GM19468 (cell line): ENCODE results near the gene MUSTN1.

Experiments
- ATAC-seq: cut with Tn5 transposase; IDR thresholded peaks from one replicate; pipeline ENCODE4 v1.9.1; 2021; ENCODE audit warnings: mild to moderate bottlenecking, moderate library complexity, moderate number of reproducible peaks; ENCODE audit not compliant: unreplicated experiment; ENCODE audit errors: extremely low read depth

The MUSTN1 gene

DNA sequence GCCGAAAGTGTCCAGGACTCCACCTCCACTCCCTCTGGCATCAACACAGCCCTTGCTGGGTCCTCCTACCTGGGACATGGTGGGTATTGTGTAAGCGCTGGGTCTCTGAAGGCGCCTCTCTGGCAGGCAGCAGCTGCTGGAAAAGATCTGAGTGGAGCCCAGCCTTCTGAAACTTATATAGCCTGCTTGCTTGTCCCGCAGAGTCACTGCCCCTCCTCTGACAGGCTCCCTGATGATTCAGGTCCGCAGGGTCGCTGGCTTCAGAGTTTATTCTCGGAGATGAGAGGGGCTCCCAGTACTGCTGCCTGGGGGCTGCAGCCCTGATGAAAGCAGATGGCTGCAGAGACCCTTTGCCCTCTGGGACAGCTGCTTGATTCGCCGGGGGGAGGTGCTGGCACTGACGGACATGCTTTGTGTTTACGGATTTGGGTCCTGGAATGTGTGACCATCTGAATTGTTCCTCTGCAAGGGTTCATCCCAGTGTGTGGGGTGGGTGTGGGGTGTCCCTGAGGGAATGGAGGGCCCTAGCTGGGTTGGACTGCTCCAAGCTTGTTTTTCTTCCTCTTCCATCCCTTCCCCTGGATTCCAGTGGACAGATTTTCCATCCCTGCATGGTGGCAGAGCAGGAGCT is at the start of gene MUSTN1:
Gene MUSTN1, minus strand, starts transcription at position 149 of the 631 bp plus-strand sequence. Its CDS starts 71 bp downstream, at position 78.
- no peak for ATAC-seq

DNA sequence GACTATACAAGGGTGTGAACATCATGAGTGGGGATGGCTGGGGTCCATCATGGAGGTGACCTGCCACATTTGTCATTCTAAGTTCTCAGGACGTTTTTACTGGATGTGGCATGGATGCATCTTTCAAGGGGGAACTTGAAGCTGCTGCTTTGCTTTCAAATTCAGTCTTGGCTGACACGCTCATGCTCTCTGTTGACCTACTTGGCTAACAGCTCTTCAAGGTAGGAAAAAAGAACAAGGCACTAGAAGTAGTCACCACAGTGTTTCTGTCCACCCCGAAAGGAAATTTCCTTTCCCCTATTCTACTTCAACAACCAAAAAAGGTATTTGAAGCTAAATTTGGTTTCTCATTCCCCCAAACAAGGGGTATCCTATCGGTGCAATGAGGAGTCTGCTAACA is 47.6 kb upstream of the MUSTN1 start:
- no peak for ATAC-seq

DNA sequence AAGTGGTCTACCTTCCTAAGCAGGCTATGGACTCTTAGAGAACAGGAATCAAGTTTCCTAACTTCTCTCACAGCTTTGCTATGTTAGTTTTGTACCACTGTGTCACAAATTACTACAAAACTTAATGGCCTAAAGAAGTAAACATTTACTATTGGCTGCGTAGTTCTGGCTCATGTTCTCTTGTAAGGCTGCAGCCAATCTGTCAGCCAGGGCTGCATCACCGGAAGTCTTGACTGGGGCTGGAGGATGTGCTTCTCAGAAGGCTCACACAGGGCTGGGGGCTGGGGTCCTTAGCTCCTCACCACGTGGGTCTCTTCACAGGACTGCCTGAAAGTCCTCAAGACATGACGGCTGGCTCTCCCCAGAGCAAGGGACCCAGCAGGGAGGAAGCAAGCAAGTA is 47.1 kb upstream of the MUSTN1 start:
- no peak for ATAC-seq

DNA sequence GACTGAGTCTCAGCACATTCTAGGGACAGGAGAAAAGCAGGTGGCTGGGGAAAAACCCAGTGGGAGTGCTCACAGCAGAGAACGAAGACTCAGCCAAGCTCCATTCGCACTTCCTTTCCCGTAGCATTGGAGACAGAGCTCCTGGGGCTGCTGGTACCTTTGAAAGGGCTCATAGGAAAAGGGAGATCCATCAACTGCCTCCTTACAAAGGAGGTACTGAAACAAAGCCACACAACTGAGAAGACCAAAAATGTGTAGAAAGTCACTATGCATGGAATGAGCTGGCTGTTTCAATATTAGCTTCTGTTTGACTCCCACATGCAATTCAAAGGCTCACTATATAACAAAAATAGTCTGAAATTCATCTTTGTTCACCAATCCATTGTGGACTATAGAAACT is 45.7 kb upstream of the MUSTN1 start:
- ATAC-seq: no peak

DNA sequence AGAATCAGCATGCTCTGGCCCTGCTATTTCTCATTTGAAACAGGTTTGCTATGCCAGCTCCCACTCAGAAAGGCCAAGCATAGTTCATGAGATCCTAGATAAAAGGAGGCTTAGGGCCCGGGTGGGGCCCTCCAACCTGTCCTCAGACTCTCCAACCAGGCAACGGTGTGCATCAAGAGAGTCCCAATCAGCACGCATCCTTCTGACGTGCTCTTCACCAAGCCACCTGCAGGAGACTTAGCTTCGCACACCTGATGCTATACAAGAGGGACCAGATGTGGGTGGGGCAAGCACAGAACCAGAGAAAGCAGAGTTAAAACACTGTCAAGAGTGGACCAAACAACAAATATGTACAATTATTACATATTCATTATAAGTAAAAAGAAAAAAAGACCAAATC is 45.2 kb upstream of the MUSTN1 start:
- no peak for ATAC-seq

DNA sequence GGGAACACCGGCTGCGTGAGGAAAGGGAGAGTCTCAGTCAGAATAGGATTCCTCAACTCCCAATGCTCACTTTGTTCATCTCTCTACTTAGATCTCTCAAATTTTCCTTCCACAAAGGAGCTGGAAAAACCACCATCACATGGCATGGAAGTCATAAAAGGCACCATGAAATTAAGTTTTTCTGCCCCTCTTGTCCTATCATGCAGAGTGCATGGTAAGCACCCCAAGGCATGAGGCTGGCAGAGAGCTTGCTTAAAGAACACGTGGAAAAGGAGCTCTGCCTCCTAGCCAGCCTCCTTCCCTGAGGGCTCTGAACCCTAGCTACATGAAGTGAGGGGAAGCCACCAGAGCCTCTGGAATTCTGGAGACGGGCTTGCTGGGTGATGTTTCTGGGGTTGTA is 44.8 kb upstream of the MUSTN1 start:
- no peak for ATAC-seq

DNA sequence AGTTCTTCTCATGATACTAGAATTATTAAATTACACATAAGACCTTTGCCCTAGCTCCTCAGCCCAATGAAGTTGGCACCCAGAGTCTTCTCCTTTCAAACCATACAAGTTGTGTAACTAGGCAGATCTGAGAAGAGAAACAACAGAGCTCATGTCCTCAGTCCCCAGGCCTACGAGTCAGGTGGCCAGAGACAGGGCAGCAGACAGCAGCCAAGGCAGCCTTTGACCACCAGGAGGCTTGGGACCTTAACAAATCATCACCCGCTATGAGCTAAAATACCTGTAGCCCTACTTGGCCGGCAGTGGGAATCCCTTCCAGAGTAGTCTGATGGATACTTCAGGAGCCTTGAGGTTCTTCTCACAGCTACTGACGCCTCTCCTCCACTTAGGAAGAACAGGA is 44.3 kb upstream of the MUSTN1 start:
- ATAC-seq: no peak

DNA sequence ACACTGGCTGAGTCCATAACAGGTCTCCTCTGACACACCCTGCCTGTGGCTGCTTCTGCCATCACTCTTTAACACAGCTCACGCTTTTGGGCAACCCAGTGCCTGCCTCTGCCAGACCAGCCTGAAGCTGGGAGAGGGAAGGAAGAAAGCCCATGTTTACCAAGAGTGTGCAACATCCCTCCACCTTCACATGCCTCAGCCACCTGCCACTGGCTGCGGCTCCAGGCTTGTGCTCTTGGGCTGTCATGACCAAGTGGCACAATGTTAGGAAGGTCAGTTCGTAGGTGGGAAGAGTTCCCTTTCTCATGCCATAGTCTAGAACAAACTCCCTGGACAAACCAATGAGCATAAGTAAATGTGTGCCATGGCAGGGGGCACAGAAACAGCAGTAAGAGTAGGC is 42.3 kb upstream of the MUSTN1 start:
- ATAC-seq: no peak

DNA sequence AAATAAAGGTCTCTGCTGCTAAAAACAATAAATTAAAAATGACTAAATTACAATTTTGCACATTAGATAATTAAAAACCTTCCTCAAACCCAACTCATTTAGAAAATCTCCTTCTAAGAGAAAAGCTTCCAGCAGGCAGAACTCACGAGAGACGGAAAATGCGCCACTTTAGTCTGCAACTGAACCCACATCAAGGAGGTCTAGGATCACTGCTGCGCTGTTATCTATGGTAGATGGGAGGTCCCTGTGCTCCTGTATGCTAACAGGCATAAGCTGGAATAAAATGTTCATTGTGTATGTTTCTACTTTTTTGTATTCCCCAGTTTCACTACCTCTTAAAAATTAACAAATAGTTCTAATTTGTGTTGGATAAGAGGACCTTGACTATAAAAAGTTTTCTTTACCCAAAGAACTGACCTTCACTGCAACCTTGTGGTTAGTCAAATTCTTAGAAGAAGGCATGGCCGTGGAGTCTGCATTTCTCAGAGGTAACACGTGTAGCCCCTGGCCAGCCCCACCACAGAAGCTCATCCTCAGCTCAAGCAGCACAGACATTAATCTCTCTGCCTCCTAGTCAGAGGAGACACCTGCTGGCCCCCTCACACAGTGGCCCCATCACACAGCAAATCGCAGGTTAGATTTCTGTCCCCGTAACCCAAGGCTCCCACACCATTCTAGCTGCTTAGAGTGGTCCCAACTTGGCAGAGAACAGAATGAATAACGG is 40.2 kb upstream of the MUSTN1 start:
- no peak for ATAC-seq

DNA sequence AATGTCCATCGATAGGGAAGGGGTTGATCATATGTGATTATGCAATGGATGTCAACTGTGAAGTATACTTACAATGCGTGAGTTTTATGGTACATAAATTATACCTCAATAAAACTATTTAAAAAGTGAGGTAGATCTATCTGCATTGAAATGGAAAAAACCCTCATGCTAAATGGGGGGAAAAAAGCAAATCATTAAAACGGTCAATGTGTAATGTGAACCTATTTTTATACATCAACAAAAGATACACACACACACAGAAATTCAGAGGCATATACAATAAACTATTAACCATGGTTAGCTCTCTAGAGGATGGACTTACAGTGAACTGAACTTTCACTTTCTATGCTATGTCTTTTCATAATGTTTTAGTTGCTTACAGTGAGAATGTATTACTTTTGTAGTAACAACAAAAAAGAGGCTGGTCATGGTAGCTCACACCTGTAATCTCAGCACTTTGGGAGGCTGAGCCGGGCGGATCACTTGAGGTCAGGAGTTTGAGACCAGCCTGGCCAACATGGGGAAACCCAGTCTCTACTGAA is 39.4 kb upstream of the MUSTN1 start:
- peak; percentile 39 for ATAC-seq

DNA sequence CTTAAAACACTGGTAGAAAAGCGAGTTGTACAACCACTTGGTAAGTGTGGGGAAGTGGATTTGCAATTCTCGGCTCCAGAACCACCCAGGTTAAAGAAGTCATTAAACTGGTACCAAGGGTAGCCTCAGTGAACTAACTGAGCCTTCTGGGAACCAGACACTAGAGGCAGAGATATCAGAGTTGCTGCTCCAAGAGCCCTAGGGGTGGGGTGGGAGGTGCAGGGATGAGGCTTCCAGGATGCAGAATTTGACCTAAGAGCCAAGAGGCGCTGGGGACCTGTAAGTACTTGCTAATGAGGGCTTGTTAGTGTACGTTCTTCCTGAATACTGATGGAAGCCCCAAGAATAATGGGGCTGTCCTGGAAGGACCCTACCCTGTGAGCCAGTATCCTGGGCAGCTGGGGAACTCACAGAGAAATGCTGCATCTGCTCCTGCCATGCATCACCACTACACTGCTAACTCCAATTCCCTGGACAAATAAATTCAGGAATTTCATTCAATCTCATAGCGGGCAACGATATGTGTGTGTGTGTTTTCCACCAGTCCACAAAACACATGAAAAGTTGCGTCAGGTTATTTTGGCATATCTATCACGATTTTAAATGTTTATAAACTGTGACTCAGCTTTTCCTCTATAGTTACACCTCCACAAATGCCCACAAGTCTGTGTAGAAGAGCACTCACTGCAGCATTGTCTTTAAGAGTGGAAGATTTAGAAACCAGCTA is 38.8 kb upstream of the MUSTN1 start:
- ATAC-seq: no peak

DNA sequence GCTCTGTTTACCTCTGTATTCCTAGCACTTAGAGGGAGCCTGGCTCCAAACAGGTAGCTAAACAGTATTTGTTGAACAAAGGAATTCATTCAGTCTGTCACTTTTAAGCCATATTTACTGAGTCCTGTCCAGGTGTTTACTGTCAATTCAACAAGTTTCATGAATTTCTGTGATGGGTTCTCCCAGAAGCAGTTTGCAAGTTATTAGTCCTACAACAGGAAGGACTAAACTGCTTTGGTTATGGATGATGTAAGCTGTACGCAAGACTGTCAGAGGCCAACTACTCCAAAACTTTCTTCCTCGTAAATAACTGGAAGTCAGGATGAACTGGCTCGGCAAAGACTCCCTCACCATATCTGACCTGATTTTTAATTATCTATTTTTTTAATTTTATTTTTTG is 37.4 kb upstream of the MUSTN1 start:
- no peak for ATAC-seq

DNA sequence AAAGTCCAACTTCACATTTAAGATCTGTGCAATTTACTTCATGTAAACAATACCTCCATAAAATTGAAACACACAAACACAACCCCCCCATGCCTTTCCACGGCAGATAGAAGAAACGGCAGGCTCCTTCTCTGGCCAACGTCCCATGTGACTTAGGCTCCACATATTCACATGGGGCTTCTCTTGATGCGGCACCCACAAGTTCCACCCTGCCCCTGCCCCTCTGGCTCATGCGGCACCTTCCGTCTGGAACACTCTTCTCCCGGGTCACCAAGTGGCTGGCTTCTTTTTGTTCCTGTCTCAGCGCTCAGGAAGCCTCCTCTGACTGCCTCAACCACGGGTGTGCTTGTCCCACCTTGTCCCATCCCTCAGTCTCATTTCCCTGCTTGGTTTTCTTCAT is 36.9 kb upstream of the MUSTN1 start:
- ATAC-seq: no peak

DNA sequence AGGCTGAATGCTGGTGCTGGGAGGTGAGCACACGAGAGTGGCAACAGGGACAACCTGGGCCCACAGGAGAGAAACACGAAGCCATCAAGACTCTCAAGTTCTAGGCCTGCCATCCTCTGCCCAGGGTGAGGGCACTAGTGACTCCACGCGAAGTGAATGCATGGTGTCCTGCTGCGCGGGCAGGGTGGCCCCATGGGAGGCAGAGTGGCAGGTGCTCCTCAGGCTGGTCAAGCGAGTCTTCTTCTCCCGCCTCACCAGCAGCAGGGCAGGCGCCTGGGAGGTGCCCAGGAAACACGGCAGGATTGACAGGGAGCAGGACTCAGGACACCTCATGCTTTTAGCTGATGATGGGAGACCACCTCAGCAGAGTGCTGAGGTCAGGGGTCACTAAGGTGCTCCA is 35.7 kb upstream of the MUSTN1 start:
- no peak for ATAC-seq

DNA sequence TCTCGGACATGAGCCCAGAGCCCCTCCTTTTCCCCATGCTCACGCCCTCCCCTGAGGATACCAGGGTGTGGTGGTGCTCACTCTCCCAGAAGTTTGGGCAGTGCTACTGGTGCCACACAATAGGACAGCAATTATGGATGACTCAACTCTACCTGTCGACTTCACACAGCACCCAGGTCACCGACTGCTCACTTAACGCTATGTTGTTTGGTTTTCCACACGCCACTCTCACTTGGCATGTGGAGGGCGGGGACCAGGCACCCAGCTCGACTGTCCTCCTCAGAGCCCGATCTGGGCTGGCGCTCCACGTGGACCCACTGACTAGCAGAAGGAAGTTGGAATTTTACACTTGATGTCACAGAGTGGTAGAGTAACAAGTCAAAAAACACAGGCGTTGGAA is 31.6 kb upstream of the MUSTN1 start:
- ATAC-seq: no peak

DNA sequence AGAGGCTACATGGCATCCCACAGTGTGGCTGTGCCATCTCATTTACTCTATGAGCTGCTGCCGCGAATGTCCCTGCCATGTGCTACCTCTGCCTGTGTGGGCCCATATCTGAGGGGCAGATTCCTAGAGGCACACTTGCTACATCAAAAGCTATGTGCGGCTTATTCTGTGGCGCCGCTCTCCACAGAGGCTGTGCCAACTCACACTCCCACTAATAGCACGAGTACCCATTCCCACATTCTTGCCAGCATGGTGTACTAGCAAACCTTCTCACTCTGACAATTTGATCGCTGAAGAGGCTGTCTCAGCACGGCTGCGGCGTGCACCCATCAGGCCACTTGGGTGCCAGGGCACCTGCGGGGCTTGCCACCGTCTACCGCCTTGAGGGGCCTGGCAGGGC is 31.2 kb upstream of the MUSTN1 start:
- ATAC-seq: no peak

DNA sequence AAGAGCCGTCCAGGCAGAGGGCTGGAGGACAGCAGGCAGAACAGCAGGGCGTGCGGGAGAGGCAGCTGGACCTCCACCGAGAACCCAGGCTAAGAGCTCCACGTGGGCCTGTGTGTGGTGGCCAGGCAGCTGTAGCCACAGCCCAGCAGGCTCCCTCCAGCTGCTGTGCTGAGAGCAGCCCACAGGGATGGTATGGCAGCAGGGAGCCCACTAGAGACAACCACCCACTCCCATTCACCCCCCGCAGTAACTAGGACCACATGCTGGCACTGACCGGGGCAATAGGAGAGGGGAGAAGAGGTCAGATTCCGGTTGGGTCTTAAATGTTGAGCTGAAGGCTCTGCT is 25.6 kb upstream of the MUSTN1 start:
- no peak for ATAC-seq

DNA sequence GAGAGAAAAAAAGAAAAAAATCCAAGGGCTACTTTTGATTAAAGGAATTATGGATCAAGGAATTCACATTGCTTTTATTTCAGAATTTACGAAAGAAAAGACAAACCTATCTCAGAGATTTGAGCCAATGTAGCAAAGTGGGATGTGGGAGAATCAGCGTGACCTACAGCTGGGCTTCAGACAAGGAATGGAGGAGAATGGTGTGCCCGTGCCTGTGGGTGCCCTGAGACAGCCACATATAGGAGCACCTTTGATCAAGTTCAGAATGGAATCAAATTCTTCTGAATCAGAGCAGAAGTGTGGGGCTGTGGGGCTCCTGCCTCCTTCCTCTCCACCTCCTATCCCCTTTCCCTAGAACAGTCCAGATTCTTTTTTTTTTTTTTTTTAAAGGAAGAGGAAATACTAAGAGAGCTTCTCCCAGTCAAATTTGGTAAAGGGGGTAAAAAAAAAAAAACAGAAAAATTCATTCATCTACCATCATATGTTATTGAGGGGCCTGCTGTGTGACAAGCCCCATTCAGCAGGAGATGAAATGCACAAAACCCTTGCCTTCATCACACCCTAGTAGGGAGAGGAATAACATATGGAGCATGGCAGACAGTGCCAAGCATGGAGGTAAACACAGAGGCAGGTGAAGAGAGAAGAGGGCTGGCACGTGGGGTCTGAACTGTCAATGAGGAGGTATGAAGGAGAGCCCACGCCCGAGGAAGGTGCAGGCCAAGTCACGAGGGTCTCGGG is 25.0 kb upstream of the MUSTN1 start:
- ATAC-seq: no peak

DNA sequence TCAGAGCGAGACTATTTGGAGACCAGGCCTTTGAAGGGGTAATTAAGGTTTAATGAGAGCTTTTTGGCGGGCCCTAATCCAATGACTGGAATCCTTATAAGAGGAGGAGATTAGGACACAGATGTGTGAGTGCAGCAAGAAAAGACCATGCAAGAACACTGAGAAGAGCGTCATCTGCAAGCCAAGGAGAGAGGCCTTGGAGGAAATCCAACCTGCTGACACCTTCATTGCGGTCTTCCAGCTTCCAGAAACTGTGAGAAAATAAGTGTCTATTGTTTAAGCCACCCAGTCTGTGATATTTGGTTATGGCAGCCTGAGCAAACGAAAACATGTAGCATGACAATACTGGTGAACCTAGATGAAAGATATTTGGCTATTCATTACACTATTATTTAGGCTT is 23.0 kb upstream of the MUSTN1 start:
- ATAC-seq: no peak

DNA sequence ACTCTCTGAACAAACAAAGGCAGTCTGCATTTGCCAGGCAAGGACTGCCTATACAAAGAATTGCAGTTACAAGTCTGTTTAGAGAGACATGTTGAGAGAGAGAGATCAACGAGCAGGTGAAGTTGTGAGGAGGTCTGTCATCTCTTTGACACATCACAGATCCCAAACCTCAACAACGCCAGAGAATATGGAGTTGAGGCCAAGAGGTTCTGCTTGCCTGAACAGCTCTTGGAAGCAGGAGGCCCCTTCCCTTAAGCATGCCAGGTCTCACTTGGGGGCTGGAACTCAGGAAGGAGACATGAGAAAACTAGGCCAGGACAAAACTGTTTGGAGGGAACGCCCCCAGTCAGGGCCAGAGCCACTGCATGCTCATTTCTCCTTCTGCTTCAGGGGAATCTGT is 22.3 kb upstream of the MUSTN1 start:
- no peak for ATAC-seq

DNA sequence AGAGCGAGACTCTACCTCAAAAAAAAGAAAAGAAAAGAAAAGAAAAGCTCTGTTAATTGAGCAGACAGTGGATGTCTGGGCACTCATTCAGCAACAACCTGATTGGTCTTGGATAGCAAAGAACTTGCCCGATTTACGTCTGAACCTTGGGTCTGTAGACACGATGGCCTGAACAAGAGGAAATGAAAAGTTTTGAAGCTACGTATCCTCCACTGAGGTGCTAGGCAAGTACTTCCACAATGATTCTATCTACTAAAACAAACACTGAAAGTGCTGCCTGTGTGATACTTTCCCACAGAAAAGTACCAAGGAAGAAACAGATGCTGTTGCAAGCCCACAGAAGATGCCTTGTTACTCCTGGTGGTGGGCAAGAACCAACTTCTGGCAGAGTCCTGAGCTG is 21.8 kb upstream of the MUSTN1 start:
- no peak for ATAC-seq
